ENCODE results near the gene GABRB2.

The GABRB2 gene

GRCh38 chr5:161546470-161547301 lies at the start of gene GABRB2:
Gene GABRB2, minus strand, starts transcription at chr5:161546725. Its CDS starts 82 bp downstream, at chr5:161546643.
- ChIA-PET CTCF (no interaction called here), POLR2A (no interaction called here)
- TF ChIP-seq CTCF (IDR thresholded peaks at IDR 0.05; ENCODE audit: control extremely low read depth, extremely low read depth, low read depth, missing control alignments) = no peak
- DNase-seq (ENCODE audit: extremely low spot score) = peak; percentile 59

GRCh38 chr5:161585798-161586197 lies 39.3 kb upstream of the GABRB2 start:
- ChIA-PET CTCF (no interaction called here), POLR2A (no interaction called here)
- TF ChIP-seq CTCF (IDR thresholded peaks at IDR 0.05; ENCODE audit: control extremely low read depth, extremely low read depth, low read depth, missing control alignments) = no peak

GRCh38 chr5:161580621-161581020 lies 34.1 kb upstream of the GABRB2 start:
- no peak for TF ChIP-seq CTCF (IDR thresholded peaks at IDR 0.05; ENCODE audit: control extremely low read depth, extremely low read depth, low read depth, missing control alignments)
- ChIA-PET POLR2A (no interaction called here), CTCF (interaction anchor here (1.7 to 2.3 kb wide), 2 partner anchors 10 to 37 kb away, joined by 5 to 7 read pairs; no protein-coding TSS in a partner anchor)
- DNase-seq (ENCODE audit: extremely low spot score) = no peak

More at GRCh38 chr5:161585798-161586197, 39.3 kb upstream of the GABRB2 start:
- DNase-seq (ENCODE audit: extremely low spot score) = no peak

- no peak for DNase-seq (ENCODE audit: extremely low spot score)
- ChIA-PET POLR2A (no interaction called here), CTCF (interaction anchor here (1.7 kb wide), 1 partner anchor 9 kb away, joined by 3 read pairs; no protein-coding TSS in a partner anchor)
- no peak for TF ChIP-seq CTCF (IDR thresholded peaks at IDR 0.05; ENCODE audit: control extremely low read depth, extremely low read depth, low read depth, missing control alignments)
Observed at GRCh38 chr5:161572914-161573313, 26.4 kb upstream of the GABRB2 start.

GRCh38 chr5:161566081-161566480 lies 19.6 kb upstream of the GABRB2 start:
- ChIA-PET CTCF (interaction anchor here (0.9 to 1.7 kb wide), 2 partner anchors 16 to 22 kb away, joined by 3 to 5 read pairs; no protein-coding TSS in a partner anchor), POLR2A (no interaction called here)
- no peak for TF ChIP-seq CTCF (IDR thresholded peaks at IDR 0.05; ENCODE audit: control extremely low read depth, extremely low read depth, low read depth, missing control alignments)
- no peak for DNase-seq (ENCODE audit: extremely low spot score)

- no peak for TF ChIP-seq CTCF (IDR thresholded peaks at IDR 0.05; ENCODE audit: control extremely low read depth, extremely low read depth, low read depth, missing control alignments)
Observed at GRCh38 chr5:161562446-161562845, 15.9 kb upstream of the GABRB2 start.

More at GRCh38 chr5:161562446-161562845, 15.9 kb upstream of the GABRB2 start:
- POLR2A ChIA-PET = no interaction called here
- CTCF ChIA-PET = no interaction called here
- no peak for DNase-seq (ENCODE audit: extremely low spot score)

All from GM10248 (cell line).